ENCODE measurements around the gene FAF2.

FAF2 gene

GRCh38 chr5:176536132-176536901, 88.1 kb downstream of the FAF2 start:
- TF ChIP-seq CTCF (IDR thresholded peaks at IDR 0.05; ENCODE audit: low read depth, low read length), result no peak
- H3K4me3 ChIP-seq (ENCODE audit: low read depth, low read length), result peak overlapping the region; percentile 94

- no peak for TF ChIP-seq CTCF (IDR thresholded peaks at IDR 0.05; ENCODE audit: low read depth, low read length)
- H3K4me3 ChIP-seq (ENCODE audit: low read depth, low read length), result peak within 1 kb of the TSS; percentile 94
Observed at GRCh38 chr5:176536902-176537553, 88.8 kb downstream of the FAF2 start, which contains the start of gene RNF44. RNF44 (minus strand) TSS chr5:176537402; CDS start chr5:176532472, 4,930 bp downstream.

GRCh38 chr5:176537554-176538229, 89.5 kb downstream of the FAF2 start:
- TF ChIP-seq CTCF (IDR thresholded peaks at IDR 0.05; ENCODE audit: low read depth, low read length), result no peak
- peak overlapping the region; percentile 94 for H3K4me3 ChIP-seq (ENCODE audit: low read depth, low read length)

- TF ChIP-seq CTCF (IDR thresholded peaks at IDR 0.05; ENCODE audit: low read depth, low read length), result no peak
- H3K4me3 ChIP-seq (ENCODE audit: low read depth, low read length), result peak overlapping the region; percentile 94
Observed at GRCh38 chr5:176538230-176538988, 90.2 kb downstream of the FAF2 start.

- no peak overlapping the region for H3K4me3 ChIP-seq (ENCODE audit: low read depth, low read length)
- TF ChIP-seq CTCF (IDR thresholded peaks at IDR 0.05; ENCODE audit: low read depth, low read length), result no peak
Observed at GRCh38 chr5:176538989-176539384, 90.8 kb downstream of the FAF2 start.

- H3K4me3 ChIP-seq (ENCODE audit: low read depth, low read length), result no peak overlapping the region
- TF ChIP-seq CTCF (IDR thresholded peaks at IDR 0.05; ENCODE audit: low read depth, low read length), result no peak
Observed at GRCh38 chr5:176540476-176540899, 92.3 kb downstream of the FAF2 start.
